HG03520 (cell line): Measurements from ENCODE around the gene ZNF391.
A peak's percentile ranks its signal among the peaks of the same experiment; 100 is the strongest.
"Not testable (repeated sequence)": the region's sequence is repeated elsewhere in the genome, so short reads cannot be mapped to it uniquely, and the experiment has no call there.

Experiments
- ATAC-seq: cut with Tn5 transposase; IDR thresholded peaks from one replicate; pipeline ENCODE4 v1.9.1; 2021; ENCODE audit warnings: mild to moderate bottlenecking, moderate library complexity; ENCODE audit not compliant: unreplicated experiment

Gene ZNF391

GRCh38 chr6:27388293-27389197, at the start of gene ZNF391:
TSS of gene ZNF391 (plus strand) at chr6:27388759. CDS start at chr6:27400371, 11,612 bp downstream.
- ATAC-seq, result peak; percentile 78

GRCh38 chr6:27352850-27353249, 35.7 kb upstream of the ZNF391 start:
- no peak for ATAC-seq

- ATAC-seq, result no peak
Measured at GRCh38 chr6:27358786-27359185, 29.8 kb upstream of the ZNF391 start.

- ATAC-seq, result no peak
Measured at GRCh38 chr6:27359231-27359630, 29.3 kb upstream of the ZNF391 start.

- no peak for ATAC-seq
Measured at GRCh38 chr6:27368202-27368601, 20.4 kb upstream of the ZNF391 start.

GRCh38 chr6:27370391-27370790, 18.2 kb upstream of the ZNF391 start:
- ATAC-seq, result no peak

GRCh38 chr6:27374824-27375612, 13.5 kb upstream of the ZNF391 start:
- peak; percentile 82 for ATAC-seq

GRCh38 chr6:27375613-27376079, 12.9 kb upstream of the ZNF391 start:
- ATAC-seq, result no peak

GRCh38 chr6:27378406-27378805, 10.2 kb upstream of the ZNF391 start:
- not testable (repeated sequence) for ATAC-seq

- ATAC-seq, result not testable (repeated sequence)
Measured at GRCh38 chr6:27381001-27381400, 7.6 kb upstream of the ZNF391 start.

GRCh38 chr6:27383011-27383410, 5.5 kb upstream of the ZNF391 start:
- no peak for ATAC-seq

GRCh38 chr6:27383481-27383880, 5.1 kb upstream of the ZNF391 start:
- ATAC-seq, result no peak

- ATAC-seq, result no peak
Measured at GRCh38 chr6:27392623-27393022, 4.1 kb downstream of the ZNF391 start.

GRCh38 chr6:27394073-27394472, 5.5 kb downstream of the ZNF391 start:
- no peak for ATAC-seq

- no peak for ATAC-seq
Measured at GRCh38 chr6:27400877-27401642, 12.5 kb downstream of the ZNF391 start.

GRCh38 chr6:27406085-27406484, 17.5 kb downstream of the ZNF391 start:
- no peak for ATAC-seq

- ATAC-seq, result no peak
Measured at GRCh38 chr6:27407153-27407814, 18.7 kb downstream of the ZNF391 start.

- no peak for ATAC-seq
Measured at GRCh38 chr6:27414300-27414699, 25.7 kb downstream of the ZNF391 start.

GRCh38 chr6:27414996-27415395, 26.4 kb downstream of the ZNF391 start:
- no peak for ATAC-seq

- ATAC-seq, result no peak
Measured at GRCh38 chr6:27415898-27416297, 27.3 kb downstream of the ZNF391 start.
